Gastrocnemius medialis (tissue), 4 donors: ENCODE data around the gene AMZ1. TPM values are rescaled to one million over a fixed set of nuclear protein-coding genes. Genes with fewer than 3 reads are reported as not detected.
"Not testable (repeated sequence)": the region's sequence is repeated elsewhere in the genome, so short reads cannot be mapped to it uniquely, and the experiment has no call there.

Experiments
- ATAC-seq, 2 donors: fragments of 150-250 bp; one replicate each; pipeline ENCODE4 v1.9.1; 2016
- DNase-seq, 2 donors: peaks; one replicate each; pipeline ENCODE4 v3.0.0-alpha.2; 2019
- H3K27ac ChIP-seq, 4 donors: fragments of 200-600 bp; sonication (generic); 1 replicate in 1 of 4; 2 replicates in 3 of 4; pipeline ENCODE4 v1.5.1; 2016 to 2018; ENCODE audit warnings: mild to moderate bottlenecking in 2 of 4, moderate library complexity in 1 of 4
- H3K27me3 ChIP-seq, 3 donors: fragments of 200-600 bp; sonication (generic) in 2 of 3; 1 replicate in 1 of 3; 2 replicates in 2 of 3; pipeline versions ENCODE4 v1.5.1 to v1.6.0; 2016 to 2019; ENCODE audit warnings: mild to moderate bottlenecking in 1 of 3, moderate library complexity in 1 of 3
- H3K36me3 ChIP-seq, 2 donors: fragments of 200-600 bp; sonication (generic) in 1 of 2; one replicate each; pipeline ENCODE4 v1.5.1; 2017 to 2018
- H3K4me1 ChIP-seq, 2 donors: fragments of 200-600 bp; sonication (generic) in 1 of 2; one replicate each; pipeline ENCODE4 v1.5.1; 2016 to 2017; ENCODE audit warnings: mild to moderate bottlenecking in 2 of 2
- H3K4me3 ChIP-seq, 4 donors: fragments of 200-600 bp; sonication (generic) in 3 of 4; 1 replicate in 1 of 4; 2 replicates in 3 of 4; pipeline ENCODE4 v1.5.1; 2016 to 2019; ENCODE audit warnings: mild to moderate bottlenecking in 2 of 4
- H3K9me3 ChIP-seq, 3 donors: fragments of 200-600 bp; sonication (generic) in 2 of 3; 1 replicate in 1 of 3; 2 replicates in 2 of 3; pipeline ENCODE4 v1.5.1; 2016 to 2019
- POLR2A ChIP-seq, 2 donors: fragments of 450-650 bp; IDR thresholded peaks; one replicate each; pipeline ENCODE4 v1.6.1; 2017; ENCODE audit warnings: antibody characterized with exemption in 2 of 2, mild to moderate bottlenecking in 2 of 2, moderate library complexity in 2 of 2
- in situ Hi-C, 4 donors: fragments of 200-750 bp; cut with MboI; loops; one replicate each; pipeline versions ENCODE4 v1.15.0 to v1.8.0; 2017; ENCODE audit warnings: low sequenced_read_pairs in 4 of 4
- intact Hi-C: fragments of 100-400 bp; cut with DNase I; formaldehyde crosslinking; loops from one replicate; pipeline ENCODE4 v1.15.1; 2023; ENCODE audit warnings: low total_unique reads
- total RNA-seq, 4 donors: library from RNA; depleted of rRNA; stranded (reverse); fragments of >200 nt; gene quantifications; one replicate each; pipeline versions ENCODE4 v1.1.0 to v1.2.3, GENCODE V29; 2016
- TF ChIP-seq, protein P1 (sequence below), 5 experiments: fragments of 450-650 bp in 3 of 5; fragments of 200-600 bp in 2 of 5; sonication (generic) in 2 of 5; IDR thresholded peaks in 4 of 5; conservative IDR thresholded peaks in 1 of 5; 1 replicate in 4 of 5; 2 replicates in 1 of 5; pipeline ENCODE4 v1.5.1; 2016 to 2019; ENCODE audit warnings: antibody characterized with exemption in 5 of 5, mild to moderate bottlenecking in 3 of 5, moderate library complexity in 3 of 5

AMZ1 gene
- total RNA-seq, 4 donors from 2014 or later, result not detected

- peaks cover 0 to 13% of the 10 kb centered on the region in 2 donors for H3K36me3 ChIP-seq
- TF ChIP-seq, protein P1, sequence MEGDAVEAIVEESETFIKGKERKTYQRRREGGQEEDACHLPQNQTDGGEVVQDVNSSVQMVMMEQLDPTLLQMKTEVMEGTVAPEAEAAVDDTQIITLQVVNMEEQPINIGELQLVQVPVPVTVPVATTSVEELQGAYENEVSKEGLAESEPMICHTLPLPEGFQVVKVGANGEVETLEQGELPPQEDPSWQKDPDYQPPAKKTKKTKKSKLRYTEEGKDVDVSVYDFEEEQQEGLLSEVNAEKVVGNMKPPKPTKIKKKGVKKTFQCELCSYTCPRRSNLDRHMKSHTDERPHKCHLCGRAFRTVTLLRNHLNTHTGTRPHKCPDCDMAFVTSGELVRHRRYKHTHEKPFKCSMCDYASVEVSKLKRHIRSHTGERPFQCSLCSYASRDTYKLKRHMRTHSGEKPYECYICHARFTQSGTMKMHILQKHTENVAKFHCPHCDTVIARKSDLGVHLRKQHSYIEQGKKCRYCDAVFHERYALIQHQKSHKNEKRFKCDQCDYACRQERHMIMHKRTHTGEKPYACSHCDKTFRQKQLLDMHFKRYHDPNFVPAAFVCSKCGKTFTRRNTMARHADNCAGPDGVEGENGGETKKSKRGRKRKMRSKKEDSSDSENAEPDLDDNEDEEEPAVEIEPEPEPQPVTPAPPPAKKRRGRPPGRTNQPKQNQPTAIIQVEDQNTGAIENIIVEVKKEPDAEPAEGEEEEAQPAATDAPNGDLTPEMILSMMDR (IDR thresholded peaks at IDR 0.05 in 4 of 5, conservative IDR thresholded peaks at IDR 0.05 in 1 of 5), result no peak
- TF ChIP-seq POLR2A (IDR thresholded peaks at IDR 0.05), result no peak
- no peak overlapping the region for H3K27ac ChIP-seq
- peaks cover 0 to 3% of the 10 kb centered on the region in 2 donors for H3K4me1 ChIP-seq
- intact Hi-C loops, result no loop called here
- ATAC-seq (no peak), DNase-seq (peak in 1 of 2 donors; percentile 4)
- no peak overlapping the region for H3K4me3 ChIP-seq
- in situ Hi-C loops, result no loop called here
- H3K9me3 ChIP-seq, result no peaks in the 10 kb centered on the region
- no peaks in the 10 kb centered on the region for H3K27me3 ChIP-seq
These were observed 34.6 kb downstream of the AMZ1 start for GRCh38 chr7:2722591-2722990.

DNA sequence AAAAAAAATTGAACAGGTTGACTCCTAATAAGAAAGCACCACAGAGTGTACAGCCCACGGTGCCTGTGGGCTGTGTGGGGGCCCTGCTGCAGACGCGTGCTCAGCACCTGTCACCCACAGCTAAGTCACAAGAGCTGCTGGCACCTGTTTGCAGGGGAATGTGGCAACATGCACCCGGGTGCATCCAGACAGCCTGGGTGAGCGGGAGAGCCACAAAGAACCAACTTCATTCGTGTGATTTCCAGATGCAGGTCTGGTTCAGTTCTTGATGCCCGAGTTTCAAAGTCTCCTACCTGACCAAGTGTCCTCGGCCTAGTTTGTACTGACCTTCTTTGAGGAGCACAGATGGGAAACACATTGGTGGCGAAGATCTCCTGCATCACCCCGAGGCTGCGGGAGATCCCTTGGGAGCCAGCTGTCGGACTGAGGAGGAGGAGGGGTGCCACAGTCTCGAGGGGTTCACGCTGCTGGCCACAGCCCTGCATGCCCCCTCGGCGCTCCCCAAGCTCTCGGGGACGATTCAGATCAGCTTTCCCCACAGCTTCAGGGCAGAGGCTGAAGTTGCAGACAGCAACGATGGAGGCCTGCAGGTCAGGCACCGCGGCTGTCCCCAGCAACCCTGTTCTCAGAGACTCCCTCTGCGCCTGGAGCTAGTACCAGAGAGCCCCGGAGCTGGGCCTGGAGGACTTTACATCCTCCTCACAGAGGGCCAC, 35.3 kb downstream of the AMZ1 start:
- in situ Hi-C loops, result no loop called here
- Histone ChIP-seq H3K27me3 (no peaks in the 10 kb centered on the region), H3K4me3 (no peak overlapping the region), H3K9me3 (no peaks in the 10 kb centered on the region), H3K4me1 (no peaks in the 10 kb centered on the region), H3K36me3 (peaks cover 0 to 13% of the 10 kb centered on the region in 2 donors), H3K27ac (no peak overlapping the region)
- intact Hi-C loops, result no loop called here
- DNase-seq (peak in 1 of 2 donors; percentile 8), ATAC-seq (peak in 1 of 2 donors; percentile 63)
- no peak for TF ChIP-seq POLR2A (IDR thresholded peaks at IDR 0.05)
- TF ChIP-seq, protein P1 (IDR thresholded peaks at IDR 0.05 in 4 of 5, conservative IDR thresholded peaks at IDR 0.05 in 1 of 5), result no peak

DNA sequence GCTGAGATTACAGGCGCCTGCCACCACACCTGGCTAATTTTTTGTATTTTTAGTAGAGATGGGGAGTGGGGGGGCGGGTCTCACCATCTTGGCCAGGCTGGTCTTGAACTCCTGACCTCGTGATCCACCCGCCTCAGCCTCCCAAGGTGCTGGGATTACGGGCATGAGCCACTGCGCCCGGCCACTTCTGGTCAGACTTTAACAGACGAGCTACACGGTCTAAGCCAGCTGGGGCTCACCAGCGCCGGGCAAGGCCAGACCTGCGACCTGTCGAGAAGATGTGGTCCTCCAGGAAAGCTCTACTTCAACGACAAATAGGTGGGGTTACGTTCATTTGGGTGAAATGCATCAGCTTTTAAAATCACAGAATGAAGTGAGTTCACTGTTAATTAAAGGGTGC, 36.0 kb downstream of the AMZ1 start:
- intact Hi-C loops, H3K27ac ChIP-seq, H3K4me1 ChIP-seq, ATAC-seq, in situ Hi-C loops, H3K9me3 ChIP-seq, H3K4me3 ChIP-seq, H3K27me3 ChIP-seq: not testable (repeated sequence)
- peak in 1 of 2 donors; percentile 5 for DNase-seq
- H3K36me3 ChIP-seq, result peaks cover 0 to 13% of the 10 kb centered on the region in 2 donors

DNA sequence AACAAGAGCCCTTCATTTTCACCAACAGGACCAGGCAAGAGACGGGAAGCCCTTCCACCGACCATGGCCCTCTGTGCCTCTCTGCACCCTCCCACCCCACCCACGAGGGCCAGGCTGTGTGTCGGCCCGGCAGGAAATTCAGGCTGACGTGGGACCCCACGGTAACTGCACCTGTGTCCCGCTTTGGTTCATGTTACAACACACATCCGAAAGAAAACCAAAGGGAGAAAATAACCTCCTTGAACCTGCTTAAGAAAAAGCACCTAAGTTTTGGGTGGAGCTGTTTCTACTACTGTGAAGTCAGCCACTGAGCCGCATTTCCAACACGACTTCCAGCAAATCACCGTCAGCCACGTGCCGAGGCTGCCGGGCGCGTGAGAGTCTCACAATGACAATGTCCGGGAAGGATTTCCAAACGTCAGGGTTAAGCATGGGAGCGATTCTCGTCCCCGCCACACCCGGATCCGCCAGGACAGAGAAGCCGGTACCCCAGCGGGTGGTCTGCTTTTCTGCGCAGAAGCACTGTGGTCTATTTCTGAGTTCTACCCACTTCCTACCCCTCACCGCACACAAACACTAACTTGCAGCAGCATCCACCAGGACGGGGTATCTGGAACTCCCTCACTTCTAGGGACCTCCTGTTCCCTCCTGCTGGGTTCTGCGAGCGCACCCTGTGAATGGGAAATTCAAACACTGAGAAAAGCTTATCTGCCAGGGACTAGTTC, 36.6 kb downstream of the AMZ1 start:
- Histone ChIP-seq H3K36me3 (peaks cover 0 to 13% of the 10 kb centered on the region in 2 donors), H3K4me1 (no peaks in the 10 kb centered on the region), H3K27ac (no peak overlapping the region), H3K4me3 (no peak overlapping the region), H3K9me3 (no peaks in the 10 kb centered on the region), H3K27me3 (no peaks in the 10 kb centered on the region)
- ATAC-seq (no peak), DNase-seq (peak in 1 of 2 donors; percentile 2)
- TF ChIP-seq POLR2A (IDR thresholded peaks at IDR 0.05), result no peak
- TF ChIP-seq, protein P1 (IDR thresholded peaks at IDR 0.05 in 4 of 5, conservative IDR thresholded peaks at IDR 0.05 in 1 of 5), result no peak
- intact Hi-C loops (no loop called here), in situ Hi-C loops (no loop called here)
